COR-L47 (cell line): ENCODE data around the gene KCNK17.

Source experiments
- DNase-seq: peaks from one replicate; lab custom pipeline; 2025; lab: John Stamatoyannopoulos, UW

The KCNK17 gene, protein sequence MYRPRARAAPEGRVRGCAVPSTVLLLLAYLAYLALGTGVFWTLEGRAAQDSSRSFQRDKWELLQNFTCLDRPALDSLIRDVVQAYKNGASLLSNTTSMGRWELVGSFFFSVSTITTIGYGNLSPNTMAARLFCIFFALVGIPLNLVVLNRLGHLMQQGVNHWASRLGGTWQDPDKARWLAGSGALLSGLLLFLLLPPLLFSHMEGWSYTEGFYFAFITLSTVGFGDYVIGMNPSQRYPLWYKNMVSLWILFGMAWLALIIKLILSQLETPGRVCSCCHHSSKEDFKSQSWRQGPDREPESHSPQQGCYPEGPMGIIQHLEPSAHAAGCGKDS

DNA sequence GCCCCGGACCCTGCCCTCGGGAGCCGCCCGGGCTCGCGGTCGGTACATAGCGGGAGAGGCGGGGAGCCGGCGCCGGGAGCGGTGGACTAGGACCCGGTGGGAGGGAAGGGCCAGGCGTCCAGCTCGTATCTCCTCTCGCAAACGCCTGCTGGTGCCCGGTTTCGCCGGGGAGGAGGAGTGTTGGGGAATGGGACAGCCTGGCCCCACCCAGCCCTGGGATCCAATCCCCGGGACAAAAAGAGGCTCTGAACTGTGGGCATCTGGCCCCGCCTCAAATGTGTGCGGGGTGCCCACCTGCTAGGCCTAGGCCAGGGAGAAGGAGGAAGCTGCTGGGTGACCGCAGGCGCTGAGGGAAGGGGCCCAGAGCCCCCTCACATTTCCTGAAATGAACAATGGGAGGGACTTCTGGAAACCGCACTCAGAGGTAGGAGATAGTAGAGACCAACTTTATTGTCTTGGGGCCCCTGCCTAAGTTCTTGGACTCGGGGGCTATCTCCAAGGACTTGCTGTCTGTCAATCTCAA lies at the start of gene KCNK17:
TSS of gene KCNK17 (minus strand) at position 147 of the 523 bp plus-strand sequence. CDS start at position 48, 99 bp downstream.
- no peak for DNase-seq

DNA sequence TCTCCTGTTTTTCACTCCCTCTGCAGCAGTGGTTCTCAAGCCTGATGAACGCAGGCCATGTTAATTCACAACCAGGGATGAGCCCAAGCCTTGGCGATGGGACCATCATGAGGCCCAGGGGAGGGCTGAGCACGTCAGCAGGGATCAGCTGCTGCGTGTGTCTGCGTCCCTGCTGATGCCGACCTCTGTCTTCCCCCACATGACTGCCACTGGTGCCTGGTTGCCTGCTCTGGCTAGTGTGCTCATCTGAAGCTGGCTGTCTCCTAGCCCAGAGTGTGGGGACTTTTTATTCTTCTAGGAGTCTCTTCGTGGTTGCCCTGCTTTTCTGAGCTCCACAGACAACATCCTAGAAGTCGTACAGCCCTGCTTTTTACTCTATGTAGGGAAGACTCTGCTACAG lies 49.1 kb upstream of the KCNK17 start:
- no peak for DNase-seq

DNA sequence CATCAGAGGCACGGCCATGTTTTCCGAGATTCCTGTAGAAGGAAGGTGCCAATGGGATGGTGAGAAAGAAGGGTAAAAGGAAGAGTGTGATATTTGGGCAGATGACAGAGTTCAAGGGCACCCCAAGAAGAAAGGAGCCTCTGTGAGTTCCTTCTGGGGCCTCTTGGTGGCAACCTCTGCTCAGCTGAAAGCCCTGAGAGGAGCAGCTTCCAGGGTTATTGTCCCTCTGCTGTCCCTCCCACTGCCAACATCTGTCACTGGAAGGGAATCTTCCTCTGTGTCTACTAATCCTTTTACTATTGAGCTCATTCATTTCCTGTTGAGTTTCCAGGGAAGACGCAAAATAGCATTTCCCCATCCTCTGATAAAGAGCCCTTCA lies 48.3 kb upstream of the KCNK17 start:
- DNase-seq, result no peak

DNA sequence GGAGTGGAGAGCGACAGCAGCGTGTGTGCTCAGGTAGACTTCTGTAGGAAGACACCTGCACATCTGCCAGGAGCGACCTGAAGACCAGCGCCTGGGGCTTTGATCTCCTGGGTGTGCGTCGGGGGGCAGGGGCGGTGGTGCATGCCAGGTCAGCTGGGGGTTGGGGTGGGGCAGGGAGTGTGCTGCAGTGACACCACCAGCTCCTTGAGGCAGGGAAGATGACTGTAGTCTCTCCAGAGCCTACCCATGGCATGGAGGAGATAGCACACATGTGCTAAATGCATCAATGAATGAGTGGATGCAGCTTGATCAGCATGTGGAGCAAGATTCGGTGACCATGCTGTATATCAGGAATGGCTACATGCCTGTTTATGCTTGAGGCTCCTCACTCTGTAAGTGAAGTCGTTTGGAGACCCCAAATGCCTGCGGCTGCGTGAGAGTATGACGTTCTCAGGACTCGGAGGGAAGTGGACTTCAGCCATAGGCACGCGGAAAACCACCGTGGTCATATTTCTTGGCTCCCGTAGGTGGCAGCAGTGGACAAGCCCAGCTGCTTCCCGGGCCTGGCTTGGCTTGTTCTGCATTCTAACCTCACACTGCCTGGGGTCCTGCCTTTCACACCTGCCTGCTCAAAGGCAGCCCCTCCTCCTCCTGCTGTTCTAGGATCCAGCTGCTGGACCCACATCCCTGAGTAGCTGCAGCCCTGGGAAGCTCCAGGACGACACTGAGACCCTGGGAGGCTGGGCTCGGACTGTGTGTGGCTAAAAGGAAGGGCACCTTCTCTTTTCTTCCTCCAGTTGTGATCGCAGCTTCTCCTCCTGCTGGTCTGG lies 47.7 kb upstream of the KCNK17 start:
- DNase-seq, result peak; percentile 61

DNA sequence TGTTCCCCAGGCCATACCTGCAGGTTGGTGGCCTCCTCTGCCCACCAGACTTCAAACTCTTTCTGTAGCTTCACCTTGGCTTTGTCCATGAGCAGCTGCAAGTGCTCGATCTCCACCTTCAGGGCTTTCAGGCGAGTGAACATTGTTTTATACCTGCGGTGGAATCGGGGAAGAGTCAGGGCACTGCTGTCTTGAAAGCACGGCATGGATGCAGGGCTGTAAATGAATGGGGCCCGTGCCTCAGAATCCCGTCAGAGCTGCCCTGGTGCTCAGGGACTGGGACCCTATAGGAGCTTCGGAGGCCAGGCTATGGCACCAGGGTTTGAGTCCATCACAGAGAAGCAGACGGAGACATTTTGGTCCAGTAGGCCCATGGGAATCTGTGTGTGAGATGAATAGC lies 46.2 kb upstream of the KCNK17 start:
- DNase-seq, result no peak

DNA sequence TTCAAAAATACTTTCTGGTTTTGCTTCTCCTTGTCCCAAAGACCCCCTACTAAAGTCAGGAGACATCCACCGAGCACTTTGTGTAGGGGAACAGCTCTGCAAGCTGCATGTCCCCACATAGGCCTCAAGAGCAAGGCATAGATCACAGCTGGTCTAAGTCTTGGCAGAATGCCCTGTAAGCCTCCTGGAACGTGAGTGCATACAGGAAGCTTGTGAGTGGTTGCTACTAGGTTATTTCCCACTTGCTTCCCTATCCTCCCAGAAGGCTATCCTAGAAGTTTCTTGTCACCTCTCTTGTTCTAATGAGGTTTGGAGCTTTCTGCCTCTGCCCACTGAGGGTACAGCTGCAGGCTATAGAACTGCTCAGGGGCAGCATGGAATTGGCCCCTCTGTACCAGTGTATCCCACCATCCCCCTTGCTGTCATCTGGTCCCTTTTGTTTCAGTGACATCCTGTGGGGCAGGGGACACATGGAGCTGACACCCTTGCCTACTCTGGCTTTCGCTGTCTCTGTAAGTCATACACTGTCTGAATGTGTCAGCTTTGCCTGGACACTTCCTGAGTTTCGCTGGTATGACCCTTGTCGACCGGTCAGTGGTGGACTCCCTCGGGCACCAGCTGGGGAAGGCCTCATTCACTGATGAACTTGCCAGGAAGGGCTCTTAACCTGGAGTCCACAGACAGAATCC lies 43.9 kb upstream of the KCNK17 start:
- peak; percentile 53 for DNase-seq

DNA sequence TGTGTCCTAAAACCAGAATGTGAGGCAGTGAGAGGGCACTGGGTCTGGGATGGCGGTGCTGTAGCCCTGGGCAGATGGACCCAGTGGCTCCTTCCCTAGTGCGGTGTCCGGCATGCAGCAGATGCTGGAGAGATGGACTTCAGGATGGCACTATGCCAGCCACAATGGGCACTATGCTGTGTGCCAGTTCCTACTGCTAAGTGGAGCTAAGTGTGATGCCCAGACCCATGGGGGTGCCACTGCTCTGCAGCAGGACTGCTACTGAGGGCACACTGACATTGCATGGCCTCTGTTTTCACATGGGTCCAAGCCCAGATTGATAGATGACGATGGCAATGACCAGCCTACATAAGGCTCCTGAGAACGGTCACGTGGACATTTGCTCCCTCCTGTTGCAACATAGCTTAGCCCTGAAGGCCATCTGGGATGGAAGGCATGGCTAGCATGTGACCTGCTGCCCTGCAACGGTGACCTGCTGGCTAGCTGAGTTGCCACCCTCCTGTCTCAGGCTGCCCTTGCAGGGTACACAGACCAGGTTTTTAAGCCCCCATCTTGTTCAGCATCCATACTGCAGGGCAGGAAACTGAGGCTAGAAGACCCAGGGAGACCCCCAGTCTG lies 39.6 kb upstream of the KCNK17 start:
- no peak for DNase-seq

DNA sequence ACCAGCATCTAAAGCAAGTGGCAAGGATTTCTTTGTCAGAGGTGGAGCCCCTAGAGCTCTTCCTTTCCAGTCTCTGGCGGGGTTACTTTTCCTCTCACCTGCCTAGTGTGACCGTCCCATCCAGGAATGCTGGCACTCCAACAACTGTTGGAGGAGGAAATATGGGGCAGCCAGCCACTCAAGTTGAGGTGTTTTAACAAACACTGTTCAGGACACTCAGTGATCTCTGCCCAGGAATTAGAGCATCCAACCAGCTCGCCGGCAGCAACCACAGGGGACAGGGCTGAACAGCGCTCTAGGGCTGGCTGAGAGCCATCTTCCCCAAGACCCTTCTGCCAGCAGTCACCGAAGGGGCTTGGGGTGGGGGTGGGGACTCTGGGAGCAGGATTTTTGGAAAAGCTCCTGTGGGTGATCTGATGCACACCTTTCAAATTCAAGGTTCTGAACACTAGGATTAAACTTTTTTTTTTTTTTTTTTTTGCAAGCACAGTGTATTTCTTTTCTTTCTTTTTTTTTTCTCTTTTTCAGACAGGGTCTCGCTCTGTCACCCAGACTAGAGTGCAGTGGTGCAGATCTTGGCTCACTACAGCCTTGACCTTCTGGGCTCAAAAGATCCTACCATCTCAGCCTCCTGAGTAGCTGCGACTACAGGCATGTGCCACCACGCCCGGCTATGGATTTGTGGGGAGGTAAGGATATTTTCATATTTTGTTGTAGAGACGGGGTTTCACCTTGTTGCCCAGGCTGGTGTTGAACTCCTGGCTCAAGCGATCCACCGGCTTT lies 36.7 kb upstream of the KCNK17 start:
- no peak for DNase-seq

DNA sequence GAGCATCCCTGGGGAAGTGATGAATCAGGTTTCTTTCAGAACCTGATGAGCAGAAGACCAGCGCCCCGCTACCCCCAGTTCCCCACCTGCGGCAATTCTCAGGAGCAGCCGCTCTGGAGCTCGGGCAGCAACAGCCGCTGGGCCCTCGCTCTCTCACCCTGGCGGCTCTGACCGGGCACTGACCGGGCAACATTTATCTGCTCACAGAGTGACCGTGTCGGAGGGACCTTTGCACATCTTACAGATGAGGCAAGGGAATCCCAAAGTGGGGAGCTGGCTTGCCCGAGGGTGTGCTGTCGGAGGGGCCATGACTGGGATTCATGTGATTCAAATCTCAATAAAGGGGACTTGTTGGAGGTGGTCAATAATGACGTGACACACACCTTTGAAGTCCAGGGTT lies 34.5 kb upstream of the KCNK17 start:
- no peak for DNase-seq

DNA sequence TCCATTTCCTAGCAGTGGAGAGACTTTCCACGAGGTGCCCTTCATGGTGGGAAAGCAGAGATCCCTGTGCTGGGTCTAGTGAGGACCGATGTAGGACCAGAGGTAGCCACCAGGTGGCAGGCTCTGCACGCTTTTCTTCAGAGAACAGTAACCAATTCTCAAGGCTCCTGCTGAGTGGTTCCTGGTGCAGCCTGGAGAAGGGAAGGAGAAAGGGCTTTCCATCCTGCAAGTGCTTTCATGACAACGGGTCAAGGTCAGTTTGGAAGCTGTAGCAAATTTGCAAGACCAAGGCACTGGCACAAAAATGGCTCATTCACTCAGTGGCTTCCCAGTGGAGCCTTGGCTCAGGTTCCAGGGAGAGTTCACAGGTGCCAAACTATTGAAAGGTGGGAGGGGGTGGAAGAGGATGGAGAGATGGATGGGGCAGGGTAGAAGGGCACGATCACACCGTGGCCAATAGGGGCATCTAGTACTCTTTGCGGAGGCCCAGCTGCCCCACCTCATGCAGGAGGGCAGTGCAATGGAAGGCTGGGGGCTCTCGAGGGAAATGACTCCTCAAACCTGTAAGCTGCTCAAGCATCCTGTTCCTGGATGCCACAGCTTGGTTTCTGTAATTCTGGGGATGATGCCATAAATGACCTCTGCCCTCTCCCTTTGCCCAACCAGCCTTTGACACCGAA lies 33.8 kb upstream of the KCNK17 start:
- DNase-seq, result peak; percentile 53

DNA sequence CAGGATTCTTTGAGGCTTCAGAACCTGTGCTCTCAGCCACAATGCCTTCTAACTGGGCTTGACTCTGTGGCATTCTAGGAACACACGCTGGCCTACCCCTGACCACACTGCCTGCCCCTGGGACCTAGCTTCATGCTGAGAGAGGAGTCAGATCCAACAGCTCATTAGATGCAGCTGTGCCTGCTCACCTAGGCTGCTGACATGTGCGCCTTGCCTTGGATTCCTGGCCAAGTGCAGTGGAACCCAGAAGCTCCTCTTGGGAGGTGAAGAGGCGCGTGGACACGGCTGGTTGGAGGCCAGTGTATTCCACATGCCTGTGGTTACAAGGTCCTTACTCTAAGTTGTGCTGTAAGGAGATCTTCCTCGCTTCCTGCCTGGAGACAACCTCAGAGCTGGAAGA lies 33.0 kb upstream of the KCNK17 start:
- DNase-seq, result no peak

DNA sequence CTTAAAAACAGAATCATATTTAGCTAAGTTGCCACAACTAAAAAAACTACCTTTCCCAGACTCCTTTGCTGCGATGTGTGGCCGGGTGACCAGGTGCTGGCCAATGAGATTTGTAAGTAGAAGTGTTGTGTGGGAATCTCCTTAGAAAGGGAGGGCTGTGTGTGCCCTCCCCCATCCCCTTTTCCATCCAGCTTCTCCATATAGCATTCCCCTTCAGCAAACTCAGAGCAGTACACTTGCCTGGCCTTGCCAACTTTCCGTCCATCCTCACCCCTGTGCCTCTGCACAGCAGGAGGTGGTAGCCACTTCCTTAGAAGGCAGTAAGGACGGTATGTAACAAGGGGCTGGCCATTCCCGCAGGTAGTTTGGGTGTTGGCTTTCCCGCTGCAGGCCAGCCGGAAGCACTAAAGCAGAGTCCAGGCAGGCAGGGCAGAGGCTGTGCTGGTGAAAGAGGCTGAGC lies 30.6 kb upstream of the KCNK17 start:
- DNase-seq, result no peak

DNA sequence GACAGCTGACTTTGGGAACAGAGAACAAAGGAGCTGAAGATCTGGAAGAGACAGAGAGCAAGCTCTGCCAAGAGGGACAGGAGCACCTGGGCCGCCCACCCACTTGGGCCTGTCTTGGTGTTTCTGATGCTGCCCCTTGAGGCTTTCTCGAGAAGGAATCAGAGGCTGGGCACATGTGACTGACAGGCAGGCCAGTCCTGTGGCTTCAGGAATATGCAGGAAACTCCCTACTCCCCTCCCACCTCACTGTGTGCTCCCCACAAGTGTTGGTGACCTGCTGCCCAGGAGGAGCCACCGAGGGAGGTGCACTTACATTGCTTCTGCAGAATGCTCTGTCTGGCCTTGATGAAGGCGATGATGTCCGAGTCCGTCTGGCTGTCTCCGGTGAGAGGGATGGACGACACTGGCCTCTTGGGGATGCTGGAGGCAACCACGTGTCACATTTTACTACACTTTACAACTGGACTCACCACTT lies 29.2 kb upstream of the KCNK17 start:
- DNase-seq, result no peak

DNA sequence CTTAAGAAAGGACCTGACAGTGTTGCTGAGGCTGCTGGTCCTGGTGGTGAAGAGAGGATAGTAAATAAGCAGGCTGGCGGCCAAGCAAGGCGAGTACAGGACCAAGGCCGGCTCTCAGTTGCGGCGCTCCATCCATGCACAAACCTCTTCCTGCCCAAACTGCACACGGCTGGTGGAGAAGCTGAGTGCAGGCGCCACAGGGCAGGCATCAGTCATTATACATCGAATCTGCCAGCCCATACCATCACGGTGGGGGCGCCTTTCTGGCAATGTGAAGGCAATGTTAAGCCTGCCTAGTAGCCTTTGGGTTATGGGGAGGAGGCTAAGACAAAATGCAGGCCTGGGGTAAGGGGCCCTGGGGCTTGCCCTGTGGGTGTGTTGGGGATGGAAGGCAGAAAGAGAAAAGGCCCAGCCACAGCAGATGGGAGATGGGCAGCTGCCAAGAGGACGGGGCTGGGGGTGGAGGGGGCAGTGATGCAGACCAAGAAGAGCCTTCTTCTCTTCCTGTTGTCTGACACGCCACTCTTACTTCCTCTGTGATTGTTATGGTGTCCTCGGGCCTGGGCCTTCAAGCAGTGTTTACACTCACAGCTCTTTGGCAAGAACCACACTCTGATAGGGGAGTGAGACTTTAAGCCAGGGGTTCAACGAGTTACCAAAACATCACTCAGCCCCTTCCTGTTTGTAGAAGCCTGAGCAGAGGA lies 28.6 kb upstream of the KCNK17 start:
- peak; percentile 28 for DNase-seq

DNA sequence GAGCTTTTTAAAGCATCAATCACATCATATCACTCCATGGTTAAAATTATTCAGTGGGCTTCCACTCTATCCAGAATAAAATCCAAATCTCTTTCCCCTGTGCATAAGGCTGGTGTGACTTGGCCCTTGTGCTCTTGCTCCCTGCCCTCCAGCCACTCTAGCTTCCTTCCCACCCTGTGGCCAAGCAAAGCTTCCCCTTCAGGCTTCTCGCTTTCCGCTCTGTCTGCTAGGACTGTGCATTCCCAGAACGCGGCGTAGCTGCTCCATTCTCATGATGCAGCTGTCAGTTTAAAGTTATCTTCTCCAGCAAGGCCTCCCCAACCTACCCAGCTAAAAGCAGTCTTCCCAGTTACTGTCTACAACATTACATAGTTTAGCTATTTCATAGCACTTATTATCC lies 27.7 kb upstream of the KCNK17 start:
- no peak for DNase-seq

DNA sequence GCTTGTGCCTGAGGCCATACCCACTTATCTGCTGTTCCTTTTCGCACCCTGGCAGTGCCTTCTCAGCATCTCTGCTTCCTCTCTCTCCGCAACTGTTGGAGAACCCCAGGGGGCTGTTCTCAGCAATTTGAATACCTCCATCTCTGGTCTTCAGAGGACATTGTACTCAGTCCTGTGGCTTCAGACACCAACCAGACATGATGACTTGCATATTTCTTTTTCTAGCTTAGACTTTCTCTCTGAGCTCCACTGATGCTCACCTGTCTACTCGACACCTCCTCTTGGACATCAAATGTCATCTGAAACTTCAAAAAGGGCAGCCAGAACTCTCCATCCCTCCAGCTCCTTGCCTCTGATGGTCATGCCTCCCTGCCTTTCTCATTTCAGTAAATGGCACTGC lies 27.1 kb upstream of the KCNK17 start:
- DNase-seq, result no peak

DNA sequence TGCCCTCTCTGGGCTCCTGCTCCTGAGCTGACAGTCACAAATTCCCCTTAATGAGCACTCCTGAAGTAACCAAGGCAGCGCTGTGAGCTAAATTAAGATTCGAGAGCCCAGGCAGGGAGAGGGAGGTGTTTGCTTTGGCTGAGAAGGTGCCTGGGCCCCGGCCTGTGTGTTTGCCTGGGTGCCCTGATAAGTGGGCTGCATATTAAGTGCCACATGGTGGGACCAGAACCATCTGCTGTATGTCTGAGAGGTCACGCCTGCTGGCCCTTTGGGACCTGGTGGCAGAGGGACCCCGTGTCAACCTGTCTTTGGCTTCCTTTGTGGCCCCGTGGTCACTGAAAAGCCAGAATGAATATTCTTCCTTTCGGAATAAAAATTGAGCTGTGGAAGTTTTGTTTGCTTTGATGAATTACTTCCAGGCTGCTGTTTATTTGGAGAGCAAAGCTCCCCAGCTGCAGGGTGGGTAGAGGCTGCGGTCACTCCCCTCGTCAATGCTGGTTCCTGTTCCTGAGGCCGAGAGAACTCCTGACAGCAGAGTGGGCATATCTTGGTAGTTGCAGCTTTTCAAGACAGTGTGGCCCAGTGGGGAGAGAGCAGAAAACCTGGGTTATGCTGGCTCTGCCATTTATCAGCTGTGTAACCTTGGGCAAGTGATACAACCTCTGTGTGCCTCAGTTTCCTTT lies 25.8 kb upstream of the KCNK17 start:
- peak; percentile 70 for DNase-seq

DNA sequence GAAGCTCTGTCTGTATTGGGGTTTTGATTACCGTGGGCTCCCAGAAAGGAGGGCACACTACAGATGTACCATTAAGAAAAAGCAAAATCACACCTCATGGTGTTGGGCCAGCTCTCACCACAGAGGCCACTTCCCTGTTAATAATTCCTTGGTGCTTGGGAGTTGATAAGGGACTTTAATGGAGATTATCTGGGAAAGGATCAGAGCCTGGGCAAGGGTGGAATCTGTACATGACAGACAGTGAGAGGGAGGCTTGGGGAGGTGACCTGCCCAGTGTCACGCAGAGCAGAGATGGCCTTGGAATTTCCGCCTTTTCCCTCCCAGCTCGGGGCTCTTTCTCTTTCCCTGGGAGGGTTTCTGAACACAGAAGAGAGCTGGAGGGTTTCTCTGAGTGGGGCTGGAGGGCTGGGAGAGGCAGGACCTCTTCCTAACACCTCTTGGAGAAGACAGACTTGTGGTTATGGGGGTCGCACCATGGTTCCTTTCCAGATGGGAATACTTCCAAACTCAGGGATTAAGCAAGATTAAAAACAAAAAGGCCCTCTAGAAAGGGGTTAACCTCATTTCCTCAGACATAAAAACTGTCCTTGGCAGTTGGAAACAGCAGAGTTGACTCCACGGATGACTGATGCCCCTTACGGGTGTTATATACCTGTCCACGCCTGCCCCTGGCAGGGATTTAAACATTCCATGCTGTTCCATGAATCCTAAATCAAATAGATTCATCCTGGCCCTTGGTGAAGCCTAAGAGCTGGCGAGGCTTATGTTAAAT lies 25.1 kb upstream of the KCNK17 start:
- DNase-seq, result no peak

DNA sequence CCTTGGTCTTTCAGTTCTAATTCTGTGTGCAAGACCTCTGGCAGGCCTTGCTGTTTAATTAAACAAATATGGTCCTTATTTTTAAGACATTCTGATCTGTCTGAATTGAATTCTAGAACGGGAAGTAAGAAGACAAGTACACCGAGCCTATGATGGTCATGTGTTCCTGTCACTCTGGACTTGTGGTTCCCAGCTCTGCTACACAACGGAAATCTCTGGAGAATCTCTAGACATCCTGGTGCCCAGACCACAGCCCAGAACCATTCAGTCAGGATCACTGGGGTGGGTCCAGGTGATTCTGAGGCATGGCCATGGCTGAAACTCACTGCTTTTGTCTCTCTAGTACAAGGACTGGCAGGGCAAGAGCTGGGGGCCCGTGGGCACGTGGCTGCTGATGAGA lies 24.2 kb upstream of the KCNK17 start:
- DNase-seq, result no peak
